SIG-M5 treated with dmso at 0.1 percent for 504 hours (cell line): ENCODE data around the gene HAND2.
A peak's percentile ranks its signal among the peaks of the same experiment; 100 is the strongest.

Experiments used
- DNase-seq: peaks from one replicate; lab custom pipeline; 2025; ENCODE audit not compliant: unreplicated experiment; lab: John Stamatoyannopoulos, UW

Gene HAND2

DNA sequence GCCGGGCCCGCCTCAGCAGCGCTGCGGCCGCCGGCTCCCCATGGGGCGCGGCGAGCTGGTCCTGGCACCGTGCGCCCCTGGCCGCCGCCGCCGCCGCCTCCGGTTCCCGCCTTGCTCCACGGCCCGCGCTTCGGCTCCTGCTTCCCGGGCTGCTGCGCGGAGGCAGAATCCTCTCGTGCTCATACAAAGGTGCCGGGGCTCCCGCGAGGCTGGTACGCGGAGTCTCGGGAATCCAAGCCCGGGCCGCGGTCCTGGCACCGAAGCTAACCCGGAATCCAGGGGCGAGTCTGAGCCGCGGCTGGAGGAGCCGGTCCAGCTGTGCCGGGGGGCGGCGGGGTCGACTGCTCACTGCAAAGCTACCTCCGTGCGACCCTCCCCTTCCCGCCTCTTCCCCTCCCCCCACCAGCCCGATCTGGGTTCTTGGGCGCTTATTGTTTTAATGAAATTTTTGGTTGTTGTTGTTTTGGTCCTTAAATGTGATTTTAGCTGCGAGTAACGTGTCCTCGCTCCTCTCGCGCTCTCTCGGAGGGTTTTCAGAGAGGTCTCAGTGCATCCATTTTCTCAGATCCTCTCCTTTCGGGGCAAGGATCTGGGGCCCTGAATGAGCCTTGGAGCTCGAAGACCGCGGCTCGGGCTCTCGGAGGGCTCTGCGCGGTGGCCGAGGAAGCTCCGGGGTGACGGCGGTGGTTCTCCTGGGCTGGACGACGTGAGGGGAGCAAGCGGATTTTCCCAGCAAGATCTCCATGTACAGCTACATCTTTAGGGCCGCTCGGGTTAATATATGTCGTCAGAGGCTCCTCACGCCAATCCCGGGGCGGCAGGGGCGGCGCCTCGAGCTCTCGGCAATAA is at the start of gene HAND2:
TSS of gene HAND2 (minus strand) at position 753 of the 849 bp plus-strand sequence. CDS start 940 bp downstream, outside the sequence.
- DNase-seq, result no peak

GRCh38 chr4:173578956-173579355 is 48.9 kb upstream of the HAND2 start:
- DNase-seq, result no peak

DNA sequence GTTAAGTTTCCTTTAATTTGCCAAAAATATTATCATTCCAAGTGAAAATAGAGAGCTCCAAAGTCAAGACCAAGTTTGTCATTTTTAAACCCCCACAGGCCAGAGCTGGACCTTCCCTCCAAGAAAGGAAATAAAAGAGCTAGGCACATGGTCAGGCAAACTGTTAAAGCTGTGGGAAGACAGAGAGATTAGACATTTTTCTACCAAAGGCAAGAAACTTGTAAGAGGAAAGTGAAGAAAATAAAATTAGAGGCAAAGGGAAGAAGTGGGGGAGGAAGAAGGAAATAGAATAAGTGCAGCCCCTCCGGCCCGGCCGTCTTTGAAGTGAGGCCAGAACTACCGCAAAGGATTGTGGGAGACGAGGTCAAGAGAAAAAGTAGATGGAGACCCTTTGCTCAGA is 47.9 kb upstream of the HAND2 start:
- no peak for DNase-seq

DNA sequence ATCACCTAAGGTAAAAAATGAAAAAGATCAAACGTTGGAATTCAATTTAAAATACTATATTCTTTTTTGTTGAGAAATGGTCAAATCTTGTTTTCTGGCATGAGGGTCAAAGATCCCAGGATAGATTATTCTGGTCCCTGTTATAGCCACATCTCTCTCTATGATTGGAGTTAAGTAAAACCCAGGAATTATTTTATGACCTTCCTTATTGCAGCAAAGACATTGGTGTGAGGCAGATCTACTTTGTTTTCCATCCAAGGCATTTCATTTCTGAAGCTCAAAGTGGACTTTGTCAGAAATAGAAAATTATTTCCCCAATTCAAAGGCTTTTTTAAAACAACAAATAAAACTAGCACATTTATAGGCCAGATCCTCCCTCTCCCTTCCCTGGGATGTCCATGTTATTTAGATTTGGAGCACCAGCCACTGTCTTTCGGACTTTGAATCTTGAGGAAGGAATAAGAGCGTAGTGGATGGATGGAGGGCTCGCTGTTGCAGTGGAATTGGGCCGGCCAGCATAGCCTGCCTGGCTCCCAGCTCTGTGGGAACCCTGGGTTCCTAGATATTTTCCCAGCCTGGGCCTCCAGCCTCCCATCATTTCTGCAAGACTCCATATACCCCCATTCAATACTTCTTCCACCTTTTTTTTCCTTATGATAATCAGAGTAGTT is 45.6 kb upstream of the HAND2 start:
- DNase-seq, result no peak

GRCh38 chr4:173573725-173574124 is 43.7 kb upstream of the HAND2 start:
- no peak for DNase-seq

DNA sequence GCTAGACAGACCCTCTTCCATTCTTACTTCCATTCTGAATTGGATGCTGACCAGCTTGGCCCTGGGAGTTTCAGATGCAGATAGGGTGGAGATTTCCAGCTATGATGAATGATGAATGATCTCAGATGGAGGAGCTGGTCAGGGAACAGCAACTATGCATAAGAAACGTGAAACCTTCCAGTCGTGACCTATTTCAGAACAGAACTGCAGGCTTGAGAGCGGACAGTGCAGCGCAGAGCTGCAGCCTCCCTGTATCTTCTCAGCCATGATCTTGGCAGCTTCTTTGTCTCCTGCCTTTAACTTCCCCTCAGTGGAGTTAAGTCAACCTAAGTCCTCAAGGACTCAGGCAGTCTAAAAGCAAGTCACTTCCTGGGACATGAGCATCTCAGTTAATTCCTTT is 43.3 kb upstream of the HAND2 start:
- DNase-seq, result no peak

DNA sequence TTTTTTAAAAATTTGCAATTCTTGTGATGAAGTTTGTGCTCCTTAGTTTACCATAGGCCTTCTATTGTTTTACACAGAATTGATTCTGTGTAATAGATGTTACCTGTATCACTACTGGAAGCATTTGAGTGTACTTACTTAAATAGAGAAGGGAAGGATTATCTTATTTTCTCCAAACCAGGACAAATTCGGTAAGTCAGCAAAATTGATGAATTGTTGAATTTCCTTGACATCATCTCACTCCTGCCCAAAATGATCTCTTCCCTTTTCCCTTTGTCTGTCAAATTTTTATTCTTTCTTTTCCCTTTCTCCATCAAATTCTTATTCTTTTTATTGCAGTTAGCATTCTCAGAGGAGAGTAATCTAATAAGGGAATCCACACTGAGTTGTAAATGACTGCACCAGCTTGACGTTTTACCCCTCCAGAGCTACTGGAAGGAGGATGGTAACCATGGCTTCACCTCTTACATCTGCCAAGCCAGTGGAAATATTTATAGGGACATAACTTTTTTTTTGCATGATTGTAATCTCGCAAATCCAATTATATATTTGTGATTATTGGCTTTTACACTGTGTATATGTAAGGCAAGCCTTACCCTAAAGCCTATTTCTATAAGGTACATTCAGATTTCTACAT is 42.6 kb upstream of the HAND2 start:
- no peak for DNase-seq

DNA sequence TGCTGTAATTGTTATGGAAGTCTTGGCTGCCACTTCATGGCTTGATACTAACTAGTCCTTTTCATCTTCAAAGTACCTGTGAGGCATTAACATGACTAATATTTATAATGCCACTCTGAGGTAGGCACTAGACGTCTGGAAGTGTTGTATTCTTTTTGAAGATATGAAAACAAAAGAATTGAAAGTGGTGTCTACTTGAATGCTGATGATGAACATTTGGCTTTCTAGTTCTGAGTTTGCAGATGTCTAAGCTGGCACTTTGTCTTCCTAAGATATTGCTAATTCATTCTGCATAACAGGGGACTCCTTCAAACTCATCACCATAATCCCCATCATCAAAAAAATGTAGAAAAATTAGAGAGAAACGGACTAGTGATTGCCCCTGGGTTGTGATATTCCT is 41.6 kb upstream of the HAND2 start:
- no peak for DNase-seq

DNA sequence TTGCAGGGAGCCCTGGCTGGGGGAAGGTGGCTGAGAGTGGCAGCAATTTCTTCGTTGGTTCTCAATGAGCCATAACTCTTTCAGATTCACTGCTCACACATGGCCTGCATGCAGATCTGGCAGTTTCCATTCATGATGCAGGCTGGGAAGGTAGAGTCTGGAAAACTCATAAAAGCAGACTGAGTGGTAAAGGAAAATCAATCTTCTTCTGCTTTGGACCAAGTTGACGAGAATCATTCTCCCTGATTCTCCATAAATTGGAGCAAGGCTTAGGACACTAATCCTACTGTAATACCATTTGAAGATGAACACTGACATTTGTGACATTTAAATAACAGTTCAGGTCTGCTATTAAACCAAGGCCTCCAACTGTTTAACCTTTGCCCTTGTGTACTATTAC is 35.3 kb upstream of the HAND2 start:
- no peak for DNase-seq

DNA sequence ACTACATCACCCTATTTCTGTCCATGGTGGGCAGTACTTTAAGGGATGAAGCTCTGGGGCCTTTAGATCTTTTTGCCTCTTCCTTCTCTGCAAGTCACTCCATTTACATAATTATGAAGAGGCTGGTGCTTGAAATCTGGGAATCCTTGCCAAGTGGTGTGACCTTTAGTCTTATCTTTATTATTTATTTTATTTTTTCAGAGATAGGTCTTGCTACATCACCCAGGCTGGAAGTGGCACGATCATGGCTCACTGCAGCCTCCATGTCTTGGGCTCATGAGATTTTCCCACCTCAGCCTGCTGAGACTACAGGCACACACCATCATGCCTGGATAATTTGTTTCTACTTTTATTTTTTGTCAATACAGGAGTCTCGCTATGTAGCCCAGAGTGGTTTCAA is 34.4 kb upstream of the HAND2 start:
- DNase-seq, result no peak

DNA sequence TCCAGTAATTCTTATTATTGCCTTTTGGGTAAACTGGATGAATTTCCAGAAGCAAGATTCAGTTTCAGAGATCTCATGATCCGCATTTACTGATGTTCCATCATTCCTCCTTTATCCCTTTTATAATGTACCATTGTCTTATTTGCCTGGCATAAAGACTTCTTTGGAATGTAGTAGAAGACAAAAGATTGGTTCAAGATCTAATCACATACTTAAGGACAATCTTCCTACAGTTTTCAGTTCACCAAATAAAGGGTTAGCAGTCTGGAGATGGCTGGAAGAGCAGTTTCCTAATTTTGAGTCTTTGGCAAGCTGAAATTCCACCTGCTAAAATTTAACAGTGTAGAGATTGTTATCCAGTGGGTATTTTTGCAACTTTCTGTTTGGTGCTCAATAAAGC is 30.9 kb upstream of the HAND2 start:
- DNase-seq, result no peak

- no peak for DNase-seq
These were observed 26.5 kb upstream of the HAND2 start for GRCh38 chr4:173556398-173557131.

DNA sequence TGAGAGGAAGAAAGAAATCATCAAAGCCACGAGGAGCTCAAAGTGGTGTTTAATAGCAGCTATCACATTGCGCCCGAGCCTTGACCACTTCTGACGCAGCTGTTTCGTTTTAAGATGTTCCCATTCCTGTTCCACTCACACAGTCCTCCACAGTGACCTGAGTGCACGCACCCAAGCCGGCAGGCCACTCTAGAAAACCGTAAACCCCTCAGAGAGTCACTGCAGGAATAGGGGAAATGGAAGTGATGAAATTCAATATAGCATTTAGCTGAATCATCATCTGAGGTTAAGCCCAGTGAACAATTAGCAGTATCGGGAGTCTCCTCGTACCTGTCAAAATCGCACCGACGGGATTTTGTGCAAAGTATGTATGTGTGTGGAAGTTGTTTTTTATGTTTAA is 17.9 kb upstream of the HAND2 start:
- DNase-seq, result peak; percentile 74

GRCh38 chr4:173546776-173547175 is 16.7 kb upstream of the HAND2 start:
- DNase-seq, result no peak

DNA sequence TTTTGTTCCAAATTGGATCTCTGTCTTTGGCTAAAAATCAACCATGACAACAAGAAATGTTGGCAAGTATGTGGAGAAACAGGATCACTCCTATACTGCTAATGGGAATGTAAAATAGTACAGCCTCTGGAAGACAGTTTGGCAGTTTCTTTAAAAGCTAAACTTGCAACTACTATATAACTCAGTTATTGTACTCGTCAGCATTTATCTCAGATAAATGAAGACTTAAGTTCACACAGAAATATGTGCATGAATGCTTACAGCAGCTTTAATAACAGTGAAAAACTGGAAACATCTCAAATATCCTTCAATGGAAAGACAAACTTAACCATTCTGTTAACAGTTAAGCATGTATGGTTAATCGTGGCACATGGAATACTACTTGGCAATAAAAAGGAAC is 15.4 kb upstream of the HAND2 start:
- DNase-seq, result no peak

GRCh38 chr4:173543266-173543665 is 13.2 kb upstream of the HAND2 start:
- no peak for DNase-seq

DNA sequence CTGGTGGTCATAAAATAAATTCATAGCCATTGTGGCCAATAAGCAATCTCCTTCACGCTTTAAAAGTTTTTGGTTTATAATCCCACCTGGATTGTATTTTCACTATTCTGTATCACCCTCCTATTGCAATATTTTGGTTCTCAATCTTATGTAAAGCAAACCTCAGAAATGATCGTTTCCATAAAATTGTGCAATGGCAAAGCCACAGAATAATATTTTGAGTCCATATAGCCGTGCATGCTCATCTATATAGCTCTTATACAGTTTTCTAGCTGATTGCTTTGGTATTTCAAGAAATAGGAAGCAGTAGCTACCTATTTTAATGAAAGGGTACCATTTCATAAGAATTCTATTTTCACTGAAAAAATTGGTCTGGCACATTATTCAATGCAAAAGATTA is 10.0 kb upstream of the HAND2 start:
- no peak for DNase-seq

DNA sequence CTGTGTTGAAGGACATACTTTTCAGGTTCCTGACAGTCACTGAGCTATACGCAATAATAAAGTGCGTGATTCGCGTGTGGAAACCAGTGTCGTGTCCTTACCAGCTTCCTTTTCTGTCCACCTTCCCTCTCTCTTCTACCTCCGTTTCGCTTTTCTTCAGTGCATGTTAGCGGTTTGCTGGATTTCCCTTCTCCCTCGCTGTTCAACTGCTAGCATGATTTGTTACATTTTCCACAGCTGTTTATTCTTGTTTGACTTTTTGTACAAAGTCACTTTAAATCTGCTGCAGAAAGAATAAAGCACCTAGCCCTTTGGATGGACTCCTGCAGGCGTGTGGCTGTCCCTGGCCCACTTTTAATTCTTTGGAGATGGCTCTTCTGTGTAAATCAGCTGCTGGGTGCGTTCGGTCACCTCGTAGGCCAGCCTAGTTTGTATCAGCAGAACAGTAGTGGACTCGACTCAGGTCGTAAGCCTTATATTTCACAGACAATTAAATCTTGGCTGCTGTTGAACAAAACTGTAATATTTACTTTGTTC is 8.9 kb upstream of the HAND2 start:
- DNase-seq, result peak; percentile 67

DNA sequence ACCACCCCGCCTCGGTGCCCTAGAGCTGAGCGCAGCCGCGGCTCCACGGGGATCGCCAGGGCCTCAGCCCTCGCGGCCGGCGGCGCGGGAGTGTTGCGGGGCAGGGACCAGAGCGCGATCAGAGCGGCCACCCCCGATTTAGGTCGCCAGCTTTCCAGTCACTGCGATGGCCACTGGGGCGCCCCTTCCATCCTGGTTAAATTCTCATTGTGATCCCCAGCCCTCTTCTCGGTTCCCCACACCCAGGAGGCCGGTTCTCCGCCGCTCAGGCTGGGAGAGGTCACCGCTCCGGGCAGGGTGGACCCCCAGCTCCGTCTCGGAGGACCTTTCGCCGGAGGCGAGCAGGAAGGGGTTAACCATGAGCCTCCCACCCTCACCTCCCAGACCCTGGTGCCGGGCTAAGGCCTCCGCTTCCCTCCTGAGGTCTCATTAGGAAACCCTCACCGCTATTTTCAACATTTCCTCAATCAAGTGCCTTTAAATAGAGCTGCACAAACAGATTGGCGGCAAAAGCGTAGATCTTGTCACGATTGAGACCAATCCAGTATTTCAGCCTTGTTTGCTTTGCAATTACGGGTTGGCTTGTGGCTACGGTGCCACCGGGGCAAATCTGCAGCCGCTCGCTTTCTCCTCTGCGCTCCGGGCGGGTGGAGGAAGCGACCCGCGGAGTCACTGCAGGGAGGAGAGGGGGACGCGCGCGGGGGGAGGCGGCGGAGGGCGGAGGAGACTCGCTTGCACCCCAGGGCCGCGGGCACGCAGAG is 8.3 kb upstream of the HAND2 start:
- DNase-seq, result peak; percentile 88

DNA sequence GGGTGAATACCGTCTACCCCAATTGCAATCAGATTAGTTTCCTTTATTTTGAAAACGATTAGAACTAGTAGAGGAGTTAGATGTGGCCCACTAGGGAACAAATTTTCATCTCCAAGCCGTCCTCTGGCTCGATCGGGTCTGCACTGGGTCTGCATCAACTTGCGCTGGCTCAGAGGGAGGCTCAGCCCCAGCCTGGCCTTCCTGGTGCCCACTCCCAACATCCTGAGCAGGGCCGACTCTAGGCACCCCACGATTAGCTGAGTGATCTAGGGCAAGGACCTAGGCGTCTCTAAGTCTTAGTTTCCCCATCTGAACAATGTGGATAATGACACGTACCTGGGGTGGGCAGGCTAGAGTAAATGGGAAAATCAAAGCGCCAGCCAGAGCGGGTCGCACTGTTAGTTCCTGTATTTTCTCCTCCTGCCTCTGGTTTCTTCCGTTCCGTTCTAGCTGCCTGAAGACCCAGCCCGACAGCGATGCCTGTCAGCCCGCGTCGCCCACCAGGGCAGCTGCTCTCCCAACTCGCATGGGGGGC is 7.7 kb upstream of the HAND2 start:
- DNase-seq, result peak; percentile 32
